VCaP (cell line): ENCODE data around the gene SDK2.

Experiments used
- H3K27ac ChIP-seq: fragments of 450-650 bp; 2 replicates; pipeline ENCODE4 v1.5.1; 2017
- TF ChIP-seq, protein P1 (sequence below): fragments of 450-650 bp; conservative IDR thresholded peaks from 2 replicates; pipeline ENCODE4 v1.5.1; 2017; ENCODE audit warnings: mild to moderate bottlenecking, moderate library complexity

Gene SDK2

DNA sequence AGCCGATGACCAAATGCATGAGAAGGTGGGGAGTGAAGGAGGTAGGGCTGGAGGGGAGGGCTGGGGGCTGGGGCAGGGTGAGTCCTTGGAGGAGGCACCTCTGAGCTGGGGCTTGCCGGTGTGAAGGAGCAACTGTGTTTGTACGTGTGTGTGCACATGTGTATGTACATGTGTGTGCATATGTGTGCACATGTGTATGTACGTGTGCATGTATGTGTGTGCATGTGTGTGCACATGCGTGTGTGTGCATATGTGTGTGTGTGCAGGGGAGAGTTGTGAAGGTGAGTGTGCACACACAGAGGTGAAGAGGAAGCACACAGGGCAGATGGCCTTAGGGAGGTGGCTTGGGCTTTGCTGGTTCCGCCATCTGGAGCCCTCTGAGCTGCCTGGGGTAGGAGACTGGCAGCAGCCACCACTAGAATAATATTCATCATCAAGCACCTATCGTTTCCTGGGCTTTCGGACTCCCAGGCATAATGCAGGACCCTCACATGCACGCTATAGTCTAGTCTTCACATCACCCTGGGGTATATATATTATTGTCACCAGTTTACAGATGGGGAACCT lies 211.5 kb downstream of the SDK2 start:
- TF ChIP-seq, protein P1, sequence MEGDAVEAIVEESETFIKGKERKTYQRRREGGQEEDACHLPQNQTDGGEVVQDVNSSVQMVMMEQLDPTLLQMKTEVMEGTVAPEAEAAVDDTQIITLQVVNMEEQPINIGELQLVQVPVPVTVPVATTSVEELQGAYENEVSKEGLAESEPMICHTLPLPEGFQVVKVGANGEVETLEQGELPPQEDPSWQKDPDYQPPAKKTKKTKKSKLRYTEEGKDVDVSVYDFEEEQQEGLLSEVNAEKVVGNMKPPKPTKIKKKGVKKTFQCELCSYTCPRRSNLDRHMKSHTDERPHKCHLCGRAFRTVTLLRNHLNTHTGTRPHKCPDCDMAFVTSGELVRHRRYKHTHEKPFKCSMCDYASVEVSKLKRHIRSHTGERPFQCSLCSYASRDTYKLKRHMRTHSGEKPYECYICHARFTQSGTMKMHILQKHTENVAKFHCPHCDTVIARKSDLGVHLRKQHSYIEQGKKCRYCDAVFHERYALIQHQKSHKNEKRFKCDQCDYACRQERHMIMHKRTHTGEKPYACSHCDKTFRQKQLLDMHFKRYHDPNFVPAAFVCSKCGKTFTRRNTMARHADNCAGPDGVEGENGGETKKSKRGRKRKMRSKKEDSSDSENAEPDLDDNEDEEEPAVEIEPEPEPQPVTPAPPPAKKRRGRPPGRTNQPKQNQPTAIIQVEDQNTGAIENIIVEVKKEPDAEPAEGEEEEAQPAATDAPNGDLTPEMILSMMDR, result no peak
- H3K27ac ChIP-seq, result no peak overlapping the region

DNA sequence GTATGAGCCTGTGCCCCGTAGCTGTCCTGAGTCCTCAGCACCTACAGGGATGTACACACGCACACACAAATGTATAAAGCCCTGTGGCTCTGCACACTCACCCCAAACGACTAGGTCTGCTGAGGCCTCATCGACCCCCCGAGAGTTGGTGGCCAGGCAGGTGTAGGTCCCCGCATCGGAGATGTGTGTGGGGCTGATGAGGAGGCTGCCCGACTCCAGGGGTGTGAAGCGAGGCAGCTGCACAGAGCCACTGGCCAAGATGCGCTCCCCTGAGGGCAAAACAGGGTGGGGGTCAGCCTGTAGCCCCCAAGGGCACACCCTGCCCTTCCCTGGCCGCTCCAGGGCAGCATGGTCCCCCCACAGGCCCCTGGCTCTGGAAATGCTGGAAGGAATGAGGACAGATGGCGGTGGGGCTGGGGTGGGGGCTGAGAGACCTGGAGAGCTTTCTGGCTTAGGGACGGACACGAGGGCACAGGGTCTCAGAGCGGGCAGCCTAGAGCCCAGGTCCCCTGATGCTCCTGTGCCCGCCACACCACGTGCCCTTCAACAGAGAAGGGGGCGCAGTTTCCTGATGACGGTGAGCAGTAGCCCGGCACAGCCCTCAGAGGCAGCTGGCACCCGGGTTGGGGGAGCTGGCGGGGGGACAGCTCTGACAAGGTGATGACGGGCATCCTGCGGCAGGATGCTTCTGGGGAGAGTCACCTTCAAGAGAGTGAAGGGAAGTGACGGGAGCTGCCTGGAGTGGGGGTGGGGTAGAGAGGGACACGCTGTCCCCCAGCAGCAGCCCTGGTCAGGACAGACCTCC lies 212.6 kb downstream of the SDK2 start:
- no peak overlapping the region for H3K27ac ChIP-seq
- TF ChIP-seq, protein P1, result no peak

DNA sequence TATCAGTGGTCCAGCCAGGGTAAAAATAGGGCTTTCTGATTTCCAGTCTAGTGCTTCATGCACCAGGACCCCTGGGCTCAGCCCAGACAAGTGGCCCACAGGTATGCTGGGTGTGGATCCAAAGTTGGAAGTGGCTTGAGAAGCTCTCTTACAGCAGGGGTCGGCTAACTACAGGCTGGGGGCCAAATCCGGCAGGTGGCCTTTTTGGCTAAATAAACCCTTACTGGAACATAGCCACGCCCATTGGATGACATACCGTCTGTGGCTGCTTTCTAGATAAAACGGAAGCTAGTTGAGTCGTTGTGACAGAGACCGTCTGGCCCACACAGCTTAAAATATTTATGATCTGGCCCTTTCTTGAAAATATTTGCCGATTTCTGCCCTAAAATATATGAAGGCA lies 213.4 kb downstream of the SDK2 start:
- TF ChIP-seq, protein P1, result no peak
- no peak overlapping the region for H3K27ac ChIP-seq

DNA sequence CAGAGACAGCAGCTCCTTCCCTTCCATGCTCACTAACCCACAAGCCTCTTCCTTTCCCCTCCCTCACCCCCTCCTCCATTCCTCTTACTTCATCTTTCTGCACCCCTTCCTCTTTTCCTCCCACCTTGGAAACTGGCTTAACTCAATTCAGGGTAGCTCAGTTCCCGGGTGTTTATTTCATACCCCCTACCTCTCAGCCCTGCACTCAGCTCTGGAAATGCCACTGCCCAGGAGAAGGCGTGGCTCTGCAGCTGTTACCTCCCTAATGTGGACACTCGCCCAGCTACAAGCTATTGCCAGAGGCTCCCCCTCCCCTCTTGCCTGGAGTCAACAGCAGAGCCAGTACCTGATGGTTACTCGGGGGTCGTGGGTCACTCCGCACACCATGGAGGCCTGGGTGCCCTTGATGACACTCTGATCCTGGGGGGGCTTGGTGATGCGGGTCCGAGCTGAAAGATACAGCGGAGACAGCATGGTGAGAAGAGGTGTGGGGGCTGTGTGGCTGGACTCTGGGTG lies 214.0 kb downstream of the SDK2 start:
- TF ChIP-seq, protein P1, result no peak
- H3K27ac ChIP-seq, result peak overlapping the region; percentile 54

DNA sequence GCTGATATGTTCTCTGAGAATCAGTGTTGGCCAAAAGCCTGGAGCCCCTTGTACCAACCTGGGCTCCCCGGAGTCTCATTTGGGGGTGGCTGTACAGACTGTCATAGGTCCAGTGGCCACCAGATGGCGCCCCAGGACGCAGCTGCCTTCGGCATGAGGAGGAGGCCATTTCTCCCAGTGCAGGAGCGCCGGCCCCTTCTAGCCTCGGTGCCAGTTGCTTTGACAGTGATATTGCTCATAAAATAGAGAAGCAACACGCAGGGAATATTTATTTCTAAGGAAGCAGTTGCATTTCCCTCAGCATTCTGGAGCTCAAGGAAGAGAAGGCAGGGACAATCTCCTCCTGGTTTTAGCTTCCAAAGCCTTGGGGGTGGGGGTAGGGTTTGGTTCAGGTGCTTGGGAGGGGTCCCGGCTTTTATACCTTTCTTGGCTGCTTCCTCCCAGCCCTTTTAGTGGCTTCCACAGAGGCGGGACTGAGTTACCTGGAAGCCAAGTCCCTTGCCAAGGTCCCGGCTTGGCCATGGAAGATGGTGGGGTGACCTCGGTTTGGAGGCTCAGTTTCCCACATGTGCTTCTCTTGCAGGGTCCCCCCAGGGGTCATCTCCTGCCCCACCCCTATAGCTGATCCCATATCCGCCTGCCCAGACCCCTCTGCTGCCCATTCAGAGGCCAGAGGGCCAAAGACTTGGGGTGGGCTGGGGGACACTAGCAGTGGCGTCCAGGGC lies 214.6 kb downstream of the SDK2 start:
- TF ChIP-seq, protein P1, result peak; percentile 96
- peak overlapping the region; percentile 54 for H3K27ac ChIP-seq

DNA sequence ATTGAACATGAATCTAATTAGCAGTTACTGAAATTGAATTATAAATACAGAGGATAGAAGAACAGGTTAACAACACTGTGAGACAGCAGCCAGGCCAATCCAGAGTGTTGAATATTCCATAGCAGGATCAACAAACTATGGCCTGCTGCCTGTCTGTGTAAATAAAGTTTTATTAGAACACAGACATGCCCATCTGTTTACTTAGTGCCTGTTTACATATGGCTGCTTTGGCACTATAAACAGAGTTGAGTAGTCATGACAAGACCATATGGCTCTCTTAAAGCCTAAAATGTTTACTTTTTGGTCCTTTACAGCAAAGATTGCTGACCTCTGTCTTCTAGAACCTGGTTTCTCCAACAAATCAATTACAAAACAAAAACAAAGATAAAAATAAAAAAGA lies 217.0 kb downstream of the SDK2 start:
- TF ChIP-seq, protein P1, result no peak
- peak overlapping the region; percentile 63 for H3K27ac ChIP-seq

DNA sequence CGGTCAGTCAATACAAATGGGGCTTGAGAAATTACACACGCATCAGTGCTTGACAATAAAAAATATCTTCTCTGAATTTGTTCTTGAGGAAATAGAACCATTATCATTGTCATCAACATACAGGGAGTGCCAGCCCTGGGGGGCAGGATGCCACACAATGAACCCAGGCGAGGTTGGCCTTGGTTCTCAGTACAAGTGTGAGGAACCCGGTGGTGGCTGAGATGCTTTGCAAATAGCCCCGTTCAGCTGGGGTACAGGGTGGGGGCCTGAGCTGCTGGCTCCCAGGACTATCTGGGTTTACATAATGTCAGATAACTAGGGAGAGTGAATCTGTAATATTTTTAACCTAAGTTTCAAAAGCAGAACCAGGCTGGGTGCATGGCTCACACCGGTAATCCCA lies 219.7 kb downstream of the SDK2 start:
- TF ChIP-seq, protein P1, result no peak
- H3K27ac ChIP-seq, result no peak overlapping the region
